GM19023 (cell line): ENCODE data around the gene ZBTB7B.
A peak's percentile ranks its signal among the peaks of the same experiment; 100 is the strongest.

ENCODE experiments used
- ATAC-seq: cut with Tn5 transposase; IDR thresholded peaks from one replicate; pipeline ENCODE4 v1.9.1; 2021; ENCODE audit warnings: mild to moderate bottlenecking, moderate library complexity; ENCODE audit not compliant: unreplicated experiment

ZBTB7B gene

GRCh38 chr1:155052439-155053395 lies 50.1 kb downstream of the ZBTB7B start:
- no peak for ATAC-seq

- ATAC-seq = no peak
Observed at GRCh38 chr1:155053531-155054105, 51.0 kb downstream of the ZBTB7B start.

GRCh38 chr1:155057104-155057503 lies 54.5 kb downstream of the ZBTB7B start:
- ATAC-seq = no peak

GRCh38 chr1:155057788-155058211 lies 55.2 kb downstream of the ZBTB7B start:
- ATAC-seq = no peak

GRCh38 chr1:155060736-155061135 lies 58.1 kb downstream of the ZBTB7B start:
- no peak for ATAC-seq

DNA sequence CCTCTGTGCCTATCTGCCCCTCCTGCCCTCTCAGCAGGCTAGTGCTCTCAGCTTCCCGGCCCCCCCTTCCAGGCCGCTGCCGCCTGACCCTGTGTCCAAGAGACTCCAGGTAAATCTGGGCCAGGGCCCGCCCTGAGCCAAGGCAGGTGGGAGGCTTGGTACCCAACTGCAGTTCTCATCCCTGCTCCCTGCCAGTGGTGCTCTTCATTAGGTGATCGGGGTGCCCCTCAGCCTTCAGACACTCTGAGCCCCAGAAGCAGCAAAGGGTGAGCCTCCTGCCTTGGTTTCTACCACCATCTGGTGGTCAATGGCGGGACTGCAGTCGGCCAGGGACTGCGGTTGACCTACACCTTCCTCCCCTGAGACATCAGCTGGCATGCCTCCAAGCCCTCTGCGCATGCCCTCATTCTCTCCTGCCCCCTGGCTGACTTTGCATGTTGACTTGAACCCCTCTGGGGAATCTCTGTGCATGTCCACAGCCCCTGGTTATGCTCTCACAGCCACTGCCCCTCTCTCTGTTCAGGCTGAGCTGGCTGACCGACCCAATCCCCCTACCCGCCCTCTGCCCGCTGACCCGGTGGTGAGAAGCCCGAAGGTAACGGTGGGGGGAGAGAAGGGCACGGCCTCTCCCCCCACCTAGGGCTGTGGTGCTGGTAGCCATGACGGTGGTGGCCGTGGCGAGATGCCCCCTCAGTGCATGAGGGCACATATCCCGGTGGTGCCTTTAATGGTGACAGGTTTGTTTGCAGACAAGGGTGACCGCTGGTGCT lies 59.0 kb downstream of the ZBTB7B start:
- ATAC-seq = peak; percentile 43

GRCh38 chr1:155062151-155062686 lies 59.6 kb downstream of the ZBTB7B start:
- ATAC-seq = no peak

- no peak for ATAC-seq
Observed at GRCh38 chr1:155062702-155063411, 60.3 kb downstream of the ZBTB7B start.

DNA sequence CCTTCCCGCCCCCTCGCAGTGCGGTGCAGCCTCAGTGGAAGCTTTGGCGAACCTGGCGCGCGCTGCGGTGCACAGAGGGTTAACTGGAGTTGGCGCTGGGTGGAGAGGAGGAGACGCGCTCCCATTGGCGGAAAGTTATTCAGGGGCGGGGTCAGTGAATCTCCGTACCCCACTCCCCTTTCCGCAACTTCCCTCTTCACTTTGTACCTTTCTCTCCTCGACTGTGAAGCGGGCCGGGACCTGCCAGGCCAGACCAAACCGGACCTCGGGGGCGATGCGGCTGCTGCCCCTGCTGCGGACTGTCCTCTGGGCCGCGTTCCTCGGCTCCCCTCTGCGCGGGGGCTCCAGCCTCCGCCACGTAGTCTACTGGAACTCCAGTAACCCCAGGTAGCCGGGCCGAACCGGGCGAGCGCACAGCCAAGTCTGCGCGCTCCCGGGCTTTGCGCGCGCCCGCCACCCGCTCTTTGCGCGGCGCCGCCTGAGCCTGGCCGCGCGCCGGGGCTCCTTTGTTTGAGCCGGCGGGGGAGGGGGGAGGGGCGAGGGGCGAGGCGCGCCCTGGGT lies 61.0 kb downstream of the ZBTB7B start, which contains the start of gene EFNA4:
TSS of gene EFNA4 (plus strand) at position 191 of the 561 bp plus-strand sequence. CDS start at position 275, 84 bp downstream.
- ATAC-seq = peak; percentile 77

DNA sequence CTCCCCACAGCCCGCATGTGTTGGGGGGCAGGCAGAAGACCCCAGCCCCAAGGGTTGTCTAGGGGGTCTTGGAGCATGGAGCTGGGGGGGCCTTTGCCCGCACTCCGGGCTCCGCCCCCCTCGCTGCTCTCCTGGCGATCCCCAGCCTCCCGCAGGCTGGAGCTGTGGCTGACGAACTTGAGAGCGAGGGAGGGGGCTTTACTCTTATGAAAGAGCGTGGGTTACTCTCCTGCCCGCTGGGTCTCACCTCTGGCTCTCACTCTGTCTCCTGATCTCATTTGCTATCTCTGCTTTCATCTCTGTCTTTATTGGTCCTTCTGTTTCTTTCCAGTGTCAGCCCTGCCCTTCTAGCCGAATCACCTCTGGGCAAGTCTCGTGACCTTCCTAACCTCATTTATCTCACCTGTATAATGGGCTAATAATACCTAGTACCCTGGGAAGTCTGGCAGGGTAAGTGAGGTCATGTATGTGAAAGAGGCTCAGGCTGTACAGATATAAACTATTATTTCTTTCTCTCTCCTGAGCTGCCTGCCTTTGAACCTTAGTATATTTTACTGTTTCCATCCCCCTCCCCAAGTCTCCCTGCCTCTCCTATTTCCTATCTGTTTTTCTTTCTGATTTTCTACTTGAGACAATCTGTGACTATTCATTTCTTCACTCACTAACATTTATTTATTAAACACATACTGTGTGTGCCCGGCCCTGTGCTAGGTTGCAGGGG lies 61.7 kb downstream of the ZBTB7B start:
- ATAC-seq = no peak

DNA sequence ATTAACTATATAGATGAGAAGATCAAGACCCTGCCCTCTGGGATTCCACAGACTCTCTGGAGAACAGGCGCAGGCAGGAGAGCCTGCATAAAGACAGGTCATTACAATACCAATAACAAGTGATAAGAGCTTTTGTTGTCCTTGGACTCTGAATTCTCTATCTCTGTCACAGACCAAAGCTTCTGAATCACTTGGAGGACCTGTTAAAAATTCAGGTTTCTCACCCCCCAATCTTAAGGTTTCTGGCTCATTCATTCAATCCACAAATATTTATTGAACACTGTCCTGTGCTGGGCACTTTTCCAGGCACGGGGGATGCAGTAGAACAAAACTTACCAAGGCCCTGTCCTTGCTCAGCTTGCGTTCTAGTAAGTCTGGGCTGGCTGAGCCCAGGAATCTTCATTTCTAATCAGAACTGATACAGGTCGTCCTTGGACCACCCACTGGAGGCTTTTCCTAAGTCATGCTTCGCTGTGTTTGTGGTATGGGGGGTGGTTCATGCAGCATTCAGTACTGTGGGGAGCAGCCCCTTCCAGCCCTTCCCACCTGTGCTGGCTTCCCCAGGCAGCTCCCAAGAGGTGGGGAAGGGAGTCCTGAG lies 62.3 kb downstream of the ZBTB7B start:
- ATAC-seq = no peak

- ATAC-seq = no peak
Observed at GRCh38 chr1:155066777-155067176, 64.2 kb downstream of the ZBTB7B start.
